HepG2 (cell line): Measurements from ENCODE around the gene DCST2. TPM values are rescaled to one million over a fixed set of nuclear protein-coding genes. Genes with fewer than 3 reads are reported as not detected.

Experiments
- CCDC6 ChIP-seq: sonication (generic); formaldehyde crosslinking; IDR thresholded peaks from 2 replicates; pipeline ENCODE4 v1.8.1; 2022; ENCODE audit warnings: mild to moderate bottlenecking, missing genetic modification reagents, moderate library complexity
- KAT8 ChIP-seq: IDR thresholded peaks from 2 replicates; pipeline ENCODE4 v1.6.1; 2016; ENCODE audit warnings: missing genetic modification reagents, missing compliant biosample characterization
- KDM4B ChIP-seq: sonication (generic); formaldehyde crosslinking; IDR thresholded peaks from 2 replicates; pipeline ENCODE4 v1.4.0; 2020; ENCODE audit warnings: missing genetic modification reagents
- NAIF1 ChIP-seq: sonication (generic); formaldehyde crosslinking; IDR thresholded peaks from 2 replicates; pipeline ENCODE4 v1.5.0; 2020; ENCODE audit warnings: mild to moderate bottlenecking, missing genetic modification reagents, borderline replicate concordance
- RARA ChIP-seq: IDR thresholded peaks from 2 replicates; pipeline ENCODE4 v1.6.1; 2016; ENCODE audit warnings: missing genetic modification reagents, missing compliant biosample characterization
- RBM22 ChIP-seq: fragments of 200-400 bp; formaldehyde crosslinking; optimal IDR thresholded peaks from 2 replicates; pipeline ENCODE3; 2017; ENCODE audit warnings: mild to moderate bottlenecking, low read length, moderate library complexity
- SP4 ChIP-seq: sonication (generic); formaldehyde crosslinking; IDR thresholded peaks from 2 replicates; pipeline ENCODE4 v1.8.1; 2023; ENCODE audit warnings: mild to moderate bottlenecking, missing genetic modification reagents
- TOPORS ChIP-seq: sonication (generic); formaldehyde crosslinking; IDR thresholded peaks from 2 replicates; pipeline ENCODE4 v1.8.0; 2023; ENCODE audit warnings: mild to moderate bottlenecking, missing genetic modification reagents
- TSC22D2 ChIP-seq: sonication (generic); formaldehyde crosslinking; IDR thresholded peaks from 2 replicates; pipeline ENCODE4 v1.5.1; 2020; ENCODE audit warnings: missing genetic modification reagents, mild to moderate bottlenecking, borderline replicate concordance
- ZBTB1 ChIP-seq: sonication (generic); formaldehyde crosslinking; IDR thresholded peaks from 2 replicates; pipeline ENCODE4 v1.4.0; 2020; ENCODE audit warnings: missing genetic modification reagents, borderline replicate concordance
- ZKSCAN5 ChIP-seq: sonication (generic); formaldehyde crosslinking; IDR thresholded peaks from 2 replicates; pipeline ENCODE4 v1.5.1; 2020; ENCODE audit warnings: mild to moderate bottlenecking, missing genetic modification reagents
- ZNF44 ChIP-seq: sonication (generic); formaldehyde crosslinking; IDR thresholded peaks from 2 replicates; pipeline ENCODE4 v1.5.1; 2020; ENCODE audit warnings: mild to moderate bottlenecking, missing genetic modification reagents
- ZNF496 ChIP-seq: sonication (generic); formaldehyde crosslinking; IDR thresholded peaks from 2 replicates; pipeline ENCODE4 v1.8.1; 2023; ENCODE audit warnings: mild to moderate bottlenecking, moderate library complexity, missing genetic modification reagents; ENCODE audit not compliant: insufficient replicate concordance
- ZNF607 ChIP-seq: sonication (generic); formaldehyde crosslinking; IDR thresholded peaks from 2 replicates; pipeline ENCODE4 v1.5.1; 2020; ENCODE audit warnings: missing genetic modification reagents, mild to moderate bottlenecking, borderline replicate concordance
- ZNF879 ChIP-seq: sonication (generic); formaldehyde crosslinking; IDR thresholded peaks from 2 replicates; pipeline ENCODE4 v1.8.1; 2023; ENCODE audit warnings: missing genetic modification reagents
- polyA plus RNA-seq, 8 experiments: library from polyadenylated mRNA; depleted of rRNA in 3 of 8; stranded (reverse) in 7 of 8; unstranded in 1 of 8; fragments of >200 nt; fragmentation: Illumina TruSeq in 4 of 8; extraction: Trizol in 4 of 8; gene quantifications; 2 replicates each; pipeline versions ENCODE4 v1.2.1 to v1.2.3, GENCODE V29; 2011 to 2016; ENCODE audit warnings: low read depth in 4 of 8, missing spikeins in 1 of 8, mixed read lengths in 1 of 8; ENCODE audit not compliant: insufficient read depth in 1 of 8
- total RNA-seq, 5 experiments: library from RNA; depleted of rRNA; stranded (reverse); fragments of >200 nt; fragmentation: Illumina TruSeq; extraction: Trizol; gene quantifications; 2 replicates each; pipeline ENCODE4 v1.2.3, GENCODE V29; 2016; ENCODE audit warnings: low read depth in 1 of 5
- TF ChIP-seq, protein P1 (sequence below): sonication (generic); formaldehyde crosslinking; IDR thresholded peaks from 2 replicates; pipeline ENCODE4 v1.8.0; 2022; ENCODE audit warnings: mild to moderate bottlenecking, missing genetic modification reagents; ENCODE audit not compliant: insufficient replicate concordance
- TF ChIP-seq, protein P2 (sequence below): sonication (generic); formaldehyde crosslinking; IDR thresholded peaks from 2 replicates; pipeline ENCODE4 v1.5.1; 2020; ENCODE audit warnings: missing genetic modification reagents, mild to moderate bottlenecking, borderline replicate concordance
- TF ChIP-seq, protein P3 (sequence below): IDR thresholded peaks from 2 replicates; pipeline ENCODE4 v1.6.1; 2016; ENCODE audit warnings: control low read depth
- TF ChIP-seq, protein P4 (sequence below): sonication (generic); formaldehyde crosslinking; IDR thresholded peaks from 2 replicates; pipeline ENCODE4 v1.5.0; 2020; ENCODE audit warnings: missing genetic modification reagents
- TF ChIP-seq, protein P5 (sequence below): sonication (generic); formaldehyde crosslinking; IDR thresholded peaks from 2 replicates; pipeline ENCODE4 v1.4.0; 2020; ENCODE audit warnings: mild to moderate bottlenecking, low read depth, missing genetic modification reagents
- TF ChIP-seq, protein P6 (sequence below): sonication (generic); formaldehyde crosslinking; IDR thresholded peaks from 2 replicates; pipeline ENCODE4 v1.9.0; 2022; ENCODE audit warnings: missing genetic modification reagents, mild to moderate bottlenecking, borderline replicate concordance

DCST2 gene
- total and polyA plus RNA-seq, 2 of the 13 experiments (the other 11 are each of a cell fraction or from before 2014, with no cell fraction given): 0.74 TPM; not detected in 1

DNA sequence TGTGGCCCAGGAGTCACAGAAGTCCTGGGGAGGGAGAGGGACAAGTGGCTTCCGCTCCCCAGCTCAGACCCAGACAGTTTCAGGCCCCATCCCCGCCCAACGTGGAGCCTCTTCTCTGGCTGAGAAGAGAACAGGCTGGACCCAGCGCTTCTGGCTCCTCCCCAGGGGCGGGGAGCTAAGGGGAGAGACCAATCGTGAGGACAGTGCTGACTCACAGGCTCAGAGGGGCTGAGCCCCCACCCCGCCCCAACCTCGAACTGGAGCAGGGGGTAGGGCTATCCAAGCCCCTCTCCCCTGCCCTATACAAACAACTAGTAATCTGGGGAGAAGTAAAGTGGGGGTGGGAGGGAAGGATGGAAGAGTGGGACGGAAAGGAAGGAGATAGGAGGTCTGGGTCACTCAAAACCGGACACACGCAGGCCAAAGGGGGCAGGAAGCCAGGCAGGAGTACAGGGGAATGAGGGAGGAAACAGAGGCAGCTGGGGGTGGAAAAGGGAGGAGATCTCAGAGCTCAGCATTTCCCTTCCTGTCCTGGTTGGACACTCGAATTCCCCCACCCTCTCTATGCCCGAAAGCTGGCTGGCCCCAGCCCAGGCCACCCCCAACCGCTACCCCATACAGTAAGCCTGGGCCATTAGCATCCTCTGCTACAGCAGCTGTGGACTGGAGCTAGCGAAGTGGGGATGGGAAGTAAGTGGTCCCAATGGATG lies 62.8 kb downstream of the DCST2 start, which contains the start of gene SHC1 (continued):
- TF ChIP-seq, protein P1, sequence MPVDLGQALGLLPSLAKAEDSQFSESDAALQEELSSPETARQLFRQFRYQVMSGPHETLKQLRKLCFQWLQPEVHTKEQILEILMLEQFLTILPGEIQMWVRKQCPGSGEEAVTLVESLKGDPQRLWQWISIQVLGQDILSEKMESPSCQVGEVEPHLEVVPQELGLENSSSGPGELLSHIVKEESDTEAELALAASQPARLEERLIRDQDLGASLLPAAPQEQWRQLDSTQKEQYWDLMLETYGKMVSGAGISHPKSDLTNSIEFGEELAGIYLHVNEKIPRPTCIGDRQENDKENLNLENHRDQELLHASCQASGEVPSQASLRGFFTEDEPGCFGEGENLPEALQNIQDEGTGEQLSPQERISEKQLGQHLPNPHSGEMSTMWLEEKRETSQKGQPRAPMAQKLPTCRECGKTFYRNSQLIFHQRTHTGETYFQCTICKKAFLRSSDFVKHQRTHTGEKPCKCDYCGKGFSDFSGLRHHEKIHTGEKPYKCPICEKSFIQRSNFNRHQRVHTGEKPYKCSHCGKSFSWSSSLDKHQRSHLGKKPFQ: no peak
- no peak for TF ChIP-seq ZNF879 (CRISPR knock-in tag)
- TF ChIP-seq, protein P2, sequence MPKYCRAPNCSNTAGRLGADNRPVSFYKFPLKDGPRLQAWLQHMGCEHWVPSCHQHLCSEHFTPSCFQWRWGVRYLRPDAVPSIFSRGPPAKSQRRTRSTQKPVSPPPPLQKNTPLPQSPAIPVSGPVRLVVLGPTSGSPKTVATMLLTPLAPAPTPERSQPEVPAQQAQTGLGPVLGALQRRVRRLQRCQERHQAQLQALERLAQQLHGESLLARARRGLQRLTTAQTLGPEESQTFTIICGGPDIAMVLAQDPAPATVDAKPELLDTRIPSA (CRISPR knock-in tag): no peak
- 0 out of 2 replicates have a peak, but pooled peaks have one; percentile 51 for TF ChIP-seq SP4 (CRISPR knock-in tag)
- TF ChIP-seq TSC22D2 (CRISPR knock-in tag): no peak
- TF ChIP-seq, protein P3, sequence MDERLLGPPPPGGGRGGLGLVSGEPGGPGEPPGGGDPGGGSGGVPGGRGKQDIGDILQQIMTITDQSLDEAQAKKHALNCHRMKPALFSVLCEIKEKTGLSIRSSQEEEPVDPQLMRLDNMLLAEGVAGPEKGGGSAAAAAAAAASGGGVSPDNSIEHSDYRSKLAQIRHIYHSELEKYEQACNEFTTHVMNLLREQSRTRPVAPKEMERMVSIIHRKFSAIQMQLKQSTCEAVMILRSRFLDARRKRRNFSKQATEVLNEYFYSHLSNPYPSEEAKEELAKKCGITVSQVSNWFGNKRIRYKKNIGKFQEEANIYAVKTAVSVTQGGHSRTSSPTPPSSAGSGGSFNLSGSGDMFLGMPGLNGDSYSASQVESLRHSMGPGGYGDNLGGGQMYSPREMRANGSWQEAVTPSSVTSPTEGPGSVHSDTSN: no peak
- no peak; the same call in 1 of the 2 replicates for TF ChIP-seq NAIF1 (CRISPR knock-in tag)
- no peak for TF ChIP-seq KDM4B
- TF ChIP-seq KAT8 (CRISPR knock-in tag): 0 out of 2 replicates have a peak, but pooled peaks have one; percentile 23
- TF ChIP-seq ZNF607 (CRISPR knock-in tag): no peak
- TF ChIP-seq RBM22: no peak
- no peak for TF ChIP-seq ZBTB1 (CRISPR knock-in tag)
- no peak for TF ChIP-seq ZKSCAN5 (CRISPR knock-in tag)
- TF ChIP-seq, protein P4, sequence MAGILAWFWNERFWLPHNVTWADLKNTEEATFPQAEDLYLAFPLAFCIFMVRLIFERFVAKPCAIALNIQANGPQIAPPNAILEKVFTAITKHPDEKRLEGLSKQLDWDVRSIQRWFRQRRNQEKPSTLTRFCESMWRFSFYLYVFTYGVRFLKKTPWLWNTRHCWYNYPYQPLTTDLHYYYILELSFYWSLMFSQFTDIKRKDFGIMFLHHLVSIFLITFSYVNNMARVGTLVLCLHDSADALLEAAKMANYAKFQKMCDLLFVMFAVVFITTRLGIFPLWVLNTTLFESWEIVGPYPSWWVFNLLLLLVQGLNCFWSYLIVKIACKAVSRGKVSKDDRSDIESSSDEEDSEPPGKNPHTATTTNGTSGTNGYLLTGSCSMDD (CRISPR knock-in tag): no peak
- TF ChIP-seq, protein P5, sequence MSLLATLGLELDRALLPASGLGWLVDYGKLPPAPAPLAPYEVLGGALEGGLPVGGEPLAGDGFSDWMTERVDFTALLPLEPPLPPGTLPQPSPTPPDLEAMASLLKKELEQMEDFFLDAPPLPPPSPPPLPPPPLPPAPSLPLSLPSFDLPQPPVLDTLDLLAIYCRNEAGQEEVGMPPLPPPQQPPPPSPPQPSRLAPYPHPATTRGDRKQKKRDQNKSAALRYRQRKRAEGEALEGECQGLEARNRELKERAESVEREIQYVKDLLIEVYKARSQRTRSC (CRISPR knock-in tag): no peak
- TF ChIP-seq CCDC6 (CRISPR knock-in tag): no peak
- TF ChIP-seq ZNF44 (CRISPR knock-in tag): no peak
- TF ChIP-seq RARA: no peak
- TF ChIP-seq TOPORS: no peak
- TF ChIP-seq, protein P6, sequence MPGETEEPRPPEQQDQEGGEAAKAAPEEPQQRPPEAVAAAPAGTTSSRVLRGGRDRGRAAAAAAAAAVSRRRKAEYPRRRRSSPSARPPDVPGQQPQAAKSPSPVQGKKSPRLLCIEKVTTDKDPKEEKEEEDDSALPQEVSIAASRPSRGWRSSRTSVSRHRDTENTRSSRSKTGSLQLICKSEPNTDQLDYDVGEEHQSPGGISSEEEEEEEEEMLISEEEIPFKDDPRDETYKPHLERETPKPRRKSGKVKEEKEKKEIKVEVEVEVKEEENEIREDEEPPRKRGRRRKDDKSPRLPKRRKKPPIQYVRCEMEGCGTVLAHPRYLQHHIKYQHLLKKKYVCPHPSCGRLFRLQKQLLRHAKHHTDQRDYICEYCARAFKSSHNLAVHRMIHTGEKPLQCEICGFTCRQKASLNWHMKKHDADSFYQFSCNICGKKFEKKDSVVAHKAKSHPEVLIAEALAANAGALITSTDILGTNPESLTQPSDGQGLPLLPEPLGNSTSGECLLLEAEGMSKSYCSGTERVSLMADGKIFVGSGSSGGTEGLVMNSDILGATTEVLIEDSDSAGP: peak; percentile 21; the same call in 1 of the 2 replicates
- no peak for TF ChIP-seq ZNF496
